B cell (primary cell): Measurements from ENCODE around the gene ELAC1.

Experiments
- EZH2 ChIP-seq: IDR thresholded peaks from 2 replicates; pipeline ENCODE4 v1.6.1; 2012; ENCODE audit warnings: borderline replicate concordance, low read depth, mild to moderate bottlenecking, moderate library complexity, low read length; ENCODE audit not compliant: insufficient read depth, poor library complexity, severe bottlenecking
- TF ChIP-seq, protein P1 (sequence below): fragments of 200-600 bp; IDR thresholded peaks from one replicate; pipeline ENCODE4 v1.8.0; 2022; ENCODE audit warnings: antibody characterized with exemption, mild to moderate bottlenecking

DNA sequence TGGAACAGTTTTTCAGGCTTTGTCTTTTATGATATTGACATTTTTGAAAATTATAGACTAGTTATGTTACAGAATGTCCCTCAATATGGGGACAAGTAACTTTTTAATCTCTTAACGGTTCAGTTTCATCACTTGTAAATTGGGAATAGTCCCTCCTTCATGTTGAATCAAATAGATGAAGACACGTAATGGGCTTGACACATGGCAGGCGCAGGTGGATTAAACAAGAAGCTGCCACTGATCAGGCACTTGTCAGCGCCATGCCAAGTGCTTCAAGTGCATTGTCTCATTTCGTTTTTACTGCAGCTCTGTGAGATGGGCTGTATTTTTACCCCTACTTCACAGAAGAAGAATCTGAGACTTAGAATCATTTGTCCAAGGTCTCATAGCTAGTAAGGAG, 52.7 kb downstream of the ELAC1 start:
- TF ChIP-seq, protein P1, sequence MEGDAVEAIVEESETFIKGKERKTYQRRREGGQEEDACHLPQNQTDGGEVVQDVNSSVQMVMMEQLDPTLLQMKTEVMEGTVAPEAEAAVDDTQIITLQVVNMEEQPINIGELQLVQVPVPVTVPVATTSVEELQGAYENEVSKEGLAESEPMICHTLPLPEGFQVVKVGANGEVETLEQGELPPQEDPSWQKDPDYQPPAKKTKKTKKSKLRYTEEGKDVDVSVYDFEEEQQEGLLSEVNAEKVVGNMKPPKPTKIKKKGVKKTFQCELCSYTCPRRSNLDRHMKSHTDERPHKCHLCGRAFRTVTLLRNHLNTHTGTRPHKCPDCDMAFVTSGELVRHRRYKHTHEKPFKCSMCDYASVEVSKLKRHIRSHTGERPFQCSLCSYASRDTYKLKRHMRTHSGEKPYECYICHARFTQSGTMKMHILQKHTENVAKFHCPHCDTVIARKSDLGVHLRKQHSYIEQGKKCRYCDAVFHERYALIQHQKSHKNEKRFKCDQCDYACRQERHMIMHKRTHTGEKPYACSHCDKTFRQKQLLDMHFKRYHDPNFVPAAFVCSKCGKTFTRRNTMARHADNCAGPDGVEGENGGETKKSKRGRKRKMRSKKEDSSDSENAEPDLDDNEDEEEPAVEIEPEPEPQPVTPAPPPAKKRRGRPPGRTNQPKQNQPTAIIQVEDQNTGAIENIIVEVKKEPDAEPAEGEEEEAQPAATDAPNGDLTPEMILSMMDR = no peak
- TF ChIP-seq EZH2 = no peak
